ENCODE data around the gene DTHD1.

DNA sequence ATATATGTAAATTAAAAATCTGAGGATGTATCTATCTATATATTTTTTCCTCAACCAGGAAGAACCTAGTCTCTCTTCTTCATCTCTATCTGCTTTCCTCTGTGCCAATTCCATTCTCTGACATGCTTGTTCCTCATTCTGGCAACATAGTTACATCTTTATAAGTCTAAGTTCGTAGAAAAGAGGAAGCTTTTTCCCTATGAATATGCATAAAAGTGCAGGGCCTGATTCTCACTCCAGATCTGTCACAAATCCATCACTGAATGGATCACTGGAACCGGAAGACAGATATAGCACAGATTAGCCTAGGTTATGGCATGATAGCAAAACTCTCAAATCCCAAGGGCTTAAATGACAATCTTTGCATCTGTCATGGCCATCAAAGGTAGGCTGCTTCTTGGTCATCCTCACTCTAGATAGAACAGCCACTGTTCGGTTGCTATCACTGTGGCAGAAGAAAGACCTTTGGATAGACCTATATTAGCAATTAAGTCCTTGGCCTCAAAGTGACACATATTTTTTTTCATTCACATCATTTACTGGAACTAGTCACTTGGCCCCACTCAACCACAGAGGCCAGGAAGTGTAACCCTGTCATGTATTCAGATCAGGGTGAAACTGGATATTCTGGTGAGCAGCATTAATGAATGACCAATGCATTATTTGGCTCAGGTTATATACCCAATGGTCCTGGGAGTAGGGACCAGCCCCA, 22.2 kb downstream of the DTHD1 start:
- TF ChIP-seq CREB1 (IDR thresholded peaks at IDR 0.05) = no peak
- no peak for TF ChIP-seq RAD21 (IDR thresholded peaks at IDR 0.05 in 1 of 2, conservative IDR thresholded peaks at IDR 0.05 in 1 of 2; ENCODE audit: low read depth in 2 of 2, low read length in 2 of 2)
